GOT3 (cell line): ENCODE data around the gene FGD6.
"Not testable (repeated sequence)": the region's sequence is repeated elsewhere in the genome, so short reads cannot be mapped to it uniquely, and the experiment has no call there.

ENCODE experiments used
- DNase-seq: peaks from one replicate; lab custom pipeline; 2025; ENCODE audit warnings: mixed read lengths; lab: John Stamatoyannopoulos, UW

Gene FGD6

DNA sequence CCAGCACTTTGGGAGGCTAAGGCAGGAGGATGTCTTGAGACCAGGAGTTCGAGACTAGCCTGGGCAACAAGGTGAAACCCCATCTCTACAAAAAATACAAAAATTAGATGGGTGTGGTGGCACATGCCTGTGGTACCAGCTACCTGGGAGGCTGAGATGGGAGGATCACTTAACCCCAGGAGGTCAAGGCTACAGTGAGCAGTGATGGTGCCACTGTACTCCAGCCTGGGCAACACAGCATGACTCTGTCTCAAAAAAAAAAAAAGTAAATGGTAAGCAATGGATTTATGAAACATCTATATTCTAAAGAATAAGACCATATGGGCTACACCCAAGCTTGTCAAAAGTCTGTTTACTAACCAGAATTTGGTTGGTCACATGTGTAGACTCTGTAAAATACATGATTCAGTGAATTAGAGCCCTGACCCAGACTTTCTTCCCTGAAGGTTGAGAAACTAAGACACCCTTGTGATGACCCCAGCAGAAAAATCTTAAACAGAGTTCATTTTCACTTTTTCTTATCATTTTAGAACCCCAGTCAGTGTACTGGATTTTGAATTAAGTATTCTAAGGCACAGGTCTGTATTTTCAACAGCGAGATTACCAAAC lies 12.1 kb downstream of the FGD6 start:
- no peak for DNase-seq

DNA sequence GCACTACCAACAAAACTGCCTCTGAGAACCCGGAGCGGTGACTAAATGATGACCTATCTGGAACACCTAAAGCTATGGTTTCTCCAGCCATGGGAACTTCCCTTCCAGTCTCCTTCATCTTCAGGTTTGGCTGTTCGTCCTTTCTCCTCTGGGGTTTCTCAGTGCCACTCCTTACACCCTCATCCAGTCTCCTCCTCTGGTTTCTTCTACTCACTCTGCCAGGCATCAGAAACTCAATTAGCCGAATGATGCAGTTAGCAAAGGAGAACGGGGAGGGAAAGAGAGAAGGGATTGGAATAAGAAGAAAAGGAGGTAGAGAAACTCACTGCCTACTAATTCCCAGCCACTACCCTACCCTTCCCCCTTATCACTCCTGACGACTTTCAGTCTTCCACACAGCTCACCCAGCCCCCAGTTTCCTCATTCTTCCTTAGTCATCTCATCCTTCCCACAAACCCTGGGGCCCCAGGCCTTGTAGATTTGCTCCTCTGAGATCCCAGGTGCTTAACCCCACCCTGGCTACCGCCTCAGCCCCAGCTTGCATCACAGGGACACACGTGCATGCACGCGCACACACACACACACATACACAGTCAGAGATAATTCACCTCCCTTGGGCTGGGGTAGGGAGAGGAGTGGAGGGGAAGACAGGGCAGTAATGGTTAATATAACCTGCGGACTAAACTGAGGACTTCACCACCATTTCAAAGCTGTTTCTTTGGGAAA lies 13.0 kb downstream of the FGD6 start:
- DNase-seq, result no peak

DNA sequence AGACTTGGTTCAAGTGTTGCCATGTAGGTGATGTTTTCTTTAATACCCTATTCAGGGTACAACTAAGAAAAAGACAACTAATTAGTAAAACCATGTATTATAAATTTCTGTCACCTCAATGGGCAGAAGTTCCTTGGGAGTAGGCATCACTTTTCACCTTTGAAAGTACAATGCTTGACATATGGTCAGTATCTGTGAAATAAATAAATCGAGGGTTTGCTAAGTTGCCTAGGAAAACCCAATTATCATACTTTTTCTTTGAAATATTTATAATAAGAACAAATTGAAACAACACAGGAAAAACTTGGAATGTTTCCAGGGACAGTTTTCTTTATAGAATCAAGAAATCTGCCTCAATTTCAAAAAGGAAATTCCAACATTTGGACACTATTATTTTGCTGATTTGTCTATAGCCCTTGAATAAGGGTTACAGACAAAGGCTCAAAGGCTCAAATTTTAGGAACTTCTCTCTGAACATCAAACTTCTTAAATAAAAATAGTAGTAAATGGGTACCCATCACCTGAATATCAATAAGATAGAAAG lies 13.7 kb downstream of the FGD6 start:
- no peak for DNase-seq

DNA sequence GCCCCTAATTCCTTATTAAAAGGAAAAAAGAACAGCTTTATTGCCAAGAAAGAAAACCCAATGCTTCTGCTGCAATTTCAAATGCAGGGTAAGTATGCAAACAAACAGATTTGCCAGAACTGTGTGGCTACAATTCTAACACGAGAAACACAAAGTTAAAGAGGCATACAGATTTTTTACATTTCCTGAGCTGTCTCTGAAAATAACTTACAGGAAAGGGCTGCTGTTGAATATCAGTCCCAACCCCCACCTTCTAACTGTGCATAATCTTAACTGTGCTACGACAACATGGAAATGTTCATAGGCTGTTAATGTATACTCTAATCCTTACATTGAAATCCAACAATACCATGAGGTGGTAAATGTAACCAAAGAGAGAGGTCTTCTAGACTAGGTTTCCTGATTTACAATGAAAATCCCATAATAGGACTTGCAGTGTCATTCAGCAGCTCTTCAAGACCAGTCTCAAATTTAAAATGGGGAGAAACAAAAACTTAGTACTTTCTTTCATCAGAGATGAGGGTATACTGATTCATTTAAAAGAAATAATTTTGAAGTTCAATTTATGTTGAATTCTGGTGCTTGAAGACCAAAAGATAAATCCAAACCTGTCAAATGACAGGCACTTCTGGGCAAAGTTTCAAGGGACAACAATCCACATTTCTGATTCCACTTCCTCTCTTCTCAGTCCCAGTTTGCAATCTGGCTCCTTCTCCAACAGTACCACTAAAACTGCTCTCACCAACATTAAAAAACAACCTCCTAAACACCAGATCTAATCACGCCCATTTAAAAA lies 14.4 kb downstream of the FGD6 start:
- DNase-seq, result no peak

DNA sequence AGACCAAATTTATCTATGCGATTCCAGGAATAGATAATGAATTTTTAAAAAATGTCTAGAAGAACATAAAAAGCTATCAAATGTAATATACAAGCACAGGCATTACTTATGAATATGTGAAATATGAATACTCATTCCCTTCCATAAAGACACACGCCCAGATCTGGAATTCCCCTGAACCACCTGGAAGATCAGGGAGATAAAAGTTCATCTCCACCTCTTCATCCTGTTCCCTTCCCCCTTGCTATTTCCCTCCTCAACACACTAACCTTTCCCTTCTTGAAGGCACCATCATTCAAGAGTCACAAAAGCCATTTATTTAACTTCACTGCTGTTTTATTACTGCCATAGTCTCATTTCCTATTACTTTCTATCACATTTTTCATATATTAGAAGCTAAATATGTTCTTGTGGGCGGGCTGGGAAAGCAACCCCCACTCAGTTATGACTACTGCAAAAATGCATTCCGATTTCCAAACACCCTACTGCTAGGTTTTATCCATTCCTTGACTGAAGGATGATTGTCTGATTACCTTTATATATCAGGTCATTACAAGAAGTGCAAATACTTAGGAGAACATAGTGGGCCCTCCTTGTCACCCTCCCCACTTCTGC lies 16.1 kb downstream of the FGD6 start:
- no peak for DNase-seq

DNA sequence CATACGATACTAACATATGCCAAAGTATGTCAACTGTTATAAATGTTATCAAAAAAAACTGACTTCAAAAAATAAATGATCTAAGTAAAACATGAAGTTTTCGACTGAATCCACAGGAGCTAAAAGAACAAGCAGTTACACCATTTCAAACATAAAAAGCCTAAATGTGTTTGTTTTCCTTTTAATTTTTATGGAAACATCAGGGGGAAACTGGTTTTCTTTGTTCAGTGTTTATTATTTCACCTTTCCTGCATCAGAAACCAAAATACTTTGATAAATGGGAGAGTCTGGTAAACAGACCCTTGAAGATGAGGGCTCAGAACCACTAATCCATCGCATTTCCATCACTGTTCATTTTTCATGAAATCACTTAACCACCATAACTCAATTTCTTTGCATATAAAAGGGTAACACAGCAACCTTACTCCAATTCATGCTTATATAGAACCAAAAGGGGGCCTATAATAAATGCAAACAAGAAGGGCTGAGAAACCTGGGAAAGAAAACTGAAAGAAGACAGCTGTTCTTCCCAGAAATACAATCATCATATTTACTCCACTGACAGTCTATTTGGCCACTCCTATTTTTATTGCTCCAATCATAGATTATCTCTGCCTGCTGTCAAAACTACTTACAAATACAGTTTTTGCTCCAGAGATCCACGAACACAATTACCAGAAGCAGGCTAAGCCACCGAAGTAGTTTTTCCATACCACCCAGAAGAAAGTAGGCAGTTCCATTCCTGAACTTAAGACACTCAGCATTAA lies 17.0 kb downstream of the FGD6 start:
- no peak for DNase-seq

DNA sequence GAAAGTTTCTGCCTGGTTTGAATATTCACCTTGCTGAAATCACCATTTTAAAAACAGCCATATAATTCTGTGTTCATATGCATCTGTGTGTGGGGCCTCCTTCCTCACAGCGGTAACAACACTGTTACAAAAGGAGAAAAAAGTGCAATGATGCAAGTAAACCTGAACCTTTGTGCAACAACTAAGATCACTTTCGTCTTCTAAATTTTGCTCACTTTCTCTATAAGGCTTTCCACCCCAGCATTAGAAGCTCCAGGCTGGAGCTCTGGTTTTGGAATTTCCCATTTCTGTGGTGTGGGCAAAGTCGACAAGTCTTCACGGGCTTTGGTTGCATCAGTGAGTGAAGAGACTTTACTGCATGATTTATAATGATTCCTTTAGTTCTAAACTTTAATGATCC lies 18.4 kb downstream of the FGD6 start:
- no peak for DNase-seq

DNA sequence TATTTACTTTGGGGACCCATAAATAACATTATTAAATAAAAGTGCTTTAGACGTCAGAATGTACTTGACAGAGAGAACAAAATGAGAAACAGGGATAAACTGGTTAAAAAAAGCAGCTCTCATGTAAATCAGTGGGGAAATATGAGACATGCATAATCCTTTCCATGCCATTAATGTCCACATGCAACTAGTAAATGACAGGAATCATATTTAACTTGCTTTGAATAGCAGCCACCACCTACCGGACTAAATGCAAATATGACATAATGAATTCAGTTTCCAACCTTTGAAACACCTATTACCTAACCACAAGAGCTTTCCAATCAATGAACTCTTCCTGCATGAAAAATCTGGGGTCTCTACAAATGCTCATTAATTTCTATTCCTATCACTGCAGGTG lies 19.6 kb downstream of the FGD6 start:
- DNase-seq, result no peak

DNA sequence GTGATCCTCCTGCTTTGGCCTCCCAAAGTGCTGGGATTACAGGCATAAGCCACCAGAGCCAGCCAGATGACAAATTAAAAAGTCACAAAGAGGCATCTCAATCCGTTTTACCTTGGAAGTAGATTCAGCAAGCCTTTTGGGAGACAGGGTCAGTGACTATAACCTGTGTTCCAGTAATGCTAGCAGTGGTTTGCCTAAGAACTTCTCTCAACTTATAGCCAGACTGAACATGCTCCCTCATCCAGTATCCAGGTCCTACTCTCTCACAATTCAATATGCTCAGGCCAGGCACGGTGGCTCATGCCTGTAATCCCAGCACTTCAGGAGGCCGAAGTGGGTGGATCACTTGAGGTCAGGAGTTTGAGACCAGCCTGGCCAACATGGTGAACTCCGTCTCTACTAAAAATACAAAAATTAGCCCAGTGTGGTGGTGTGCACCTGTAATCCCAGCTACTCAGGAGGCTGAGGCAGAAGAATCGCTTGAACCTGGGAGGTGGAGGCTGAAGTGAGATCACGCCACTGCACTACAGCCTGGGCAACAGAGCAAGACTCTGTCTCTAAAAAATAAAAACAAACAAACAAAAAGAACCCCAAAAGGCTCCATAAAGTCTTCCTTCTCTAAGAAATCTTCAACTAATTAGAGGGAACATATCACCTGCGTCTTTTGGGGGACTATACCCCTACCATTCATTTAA lies 20.2 kb downstream of the FGD6 start:
- DNase-seq, result not testable (repeated sequence)

DNA sequence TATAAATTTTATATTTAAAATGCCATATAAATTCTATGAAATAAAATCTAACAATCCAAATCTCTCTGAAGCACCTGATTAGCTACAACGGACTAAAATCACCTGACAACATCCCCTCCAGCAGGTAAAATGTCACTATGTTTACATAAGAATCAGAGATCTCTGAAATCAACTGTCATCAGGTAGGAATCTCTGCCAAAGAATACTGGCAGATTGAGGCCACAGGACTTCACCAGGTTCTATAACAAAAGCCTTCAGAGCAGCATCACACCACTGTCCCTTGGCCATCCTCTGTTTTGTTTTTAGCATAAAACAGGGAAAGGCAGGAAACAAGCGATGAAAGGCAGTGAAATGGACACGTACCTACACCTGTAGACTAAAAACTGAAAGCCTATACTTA lies 22.1 kb downstream of the FGD6 start:
- DNase-seq, result no peak

DNA sequence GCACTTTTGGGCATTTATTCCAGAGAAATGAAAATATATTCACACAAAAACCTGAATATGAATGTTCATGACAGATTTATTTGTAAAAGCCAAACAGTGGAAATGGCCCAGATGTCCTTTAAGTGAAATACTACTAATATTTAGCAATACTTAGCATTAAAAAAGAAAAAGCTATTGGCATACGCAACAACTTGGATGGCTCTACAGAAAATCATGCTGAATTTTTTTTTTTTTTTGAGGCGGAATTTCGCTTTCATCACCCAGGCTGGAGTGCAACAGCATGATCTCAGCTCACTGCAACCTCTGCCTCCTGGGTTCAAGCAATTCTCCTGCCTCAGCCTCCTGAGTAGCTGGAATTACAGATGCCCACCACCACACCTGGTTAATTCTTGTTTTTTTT lies 24.1 kb downstream of the FGD6 start:
- DNase-seq, result no peak

DNA sequence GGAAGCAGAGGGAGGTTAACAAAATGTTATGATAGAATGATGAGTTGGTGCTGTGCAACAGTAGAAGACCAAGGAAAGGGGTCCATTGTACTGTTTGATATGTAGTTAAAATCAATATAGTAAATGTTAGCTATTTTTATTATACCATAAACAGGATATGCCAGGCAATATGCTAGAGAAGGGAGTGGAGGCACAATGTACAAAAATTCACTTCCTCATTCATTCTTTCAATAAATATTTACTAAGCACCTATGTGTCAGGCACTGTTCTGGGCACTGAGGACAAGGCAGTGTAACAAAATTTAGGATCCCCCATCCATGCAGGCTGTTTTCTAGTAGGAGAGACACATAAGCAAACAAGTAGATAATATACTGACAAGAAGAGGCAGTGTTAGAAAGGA lies 25.0 kb downstream of the FGD6 start:
- DNase-seq, result no peak

DNA sequence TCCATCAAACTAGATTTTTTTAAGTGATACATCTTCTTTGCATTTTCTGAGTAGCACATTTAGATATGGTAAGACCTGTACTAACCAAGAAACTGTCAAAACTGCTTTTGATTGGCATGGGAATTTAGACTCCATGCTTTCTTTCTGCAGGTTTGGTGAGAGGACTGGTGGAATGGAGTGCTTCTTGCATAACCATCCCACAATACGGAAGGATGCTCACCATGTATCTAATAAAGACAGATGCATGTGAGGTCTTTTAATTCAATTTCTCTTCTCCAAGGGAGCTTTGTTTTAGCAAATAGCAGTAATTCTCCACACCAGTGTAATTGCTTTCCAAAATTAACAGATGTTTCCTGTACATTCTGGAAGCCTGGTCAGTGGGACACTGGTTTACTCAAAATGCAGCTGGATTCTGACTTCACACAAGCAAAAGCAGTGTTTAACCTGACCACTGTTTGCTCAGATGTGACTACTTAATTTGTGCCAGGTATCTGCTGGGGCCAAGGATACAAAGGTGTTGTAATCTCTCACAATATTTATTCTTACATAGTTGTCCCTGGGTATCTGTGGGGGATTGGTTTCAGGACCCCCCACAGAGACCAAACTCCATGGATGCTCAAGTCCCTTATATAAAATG lies 26.1 kb downstream of the FGD6 start:
- DNase-seq, result no peak

DNA sequence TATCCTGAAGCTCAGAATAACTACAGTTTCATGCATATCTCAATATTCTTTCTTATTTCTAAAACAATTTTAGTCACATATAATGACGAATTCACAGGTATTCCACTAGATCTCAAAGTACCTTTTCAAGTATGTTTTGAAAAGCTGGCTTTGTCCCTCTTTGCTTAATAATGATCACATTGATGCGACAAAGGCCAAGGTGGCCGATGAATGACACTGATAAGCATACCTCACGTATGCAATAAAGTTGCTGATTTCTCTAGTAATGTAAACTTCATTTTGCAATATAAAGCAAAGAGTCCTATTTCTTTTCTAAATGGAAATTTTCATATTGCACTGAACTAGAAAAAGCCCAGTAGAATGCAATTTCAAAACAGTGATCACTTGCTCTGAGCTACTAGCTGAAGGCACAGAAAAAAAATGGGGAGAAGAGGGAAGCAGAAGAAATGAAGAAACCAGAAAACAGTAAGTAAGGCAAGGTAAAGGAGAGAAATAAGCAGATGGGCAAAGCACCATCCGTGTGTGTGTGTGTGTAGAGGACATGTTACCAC lies 29.3 kb downstream of the FGD6 start:
- no peak for DNase-seq

DNA sequence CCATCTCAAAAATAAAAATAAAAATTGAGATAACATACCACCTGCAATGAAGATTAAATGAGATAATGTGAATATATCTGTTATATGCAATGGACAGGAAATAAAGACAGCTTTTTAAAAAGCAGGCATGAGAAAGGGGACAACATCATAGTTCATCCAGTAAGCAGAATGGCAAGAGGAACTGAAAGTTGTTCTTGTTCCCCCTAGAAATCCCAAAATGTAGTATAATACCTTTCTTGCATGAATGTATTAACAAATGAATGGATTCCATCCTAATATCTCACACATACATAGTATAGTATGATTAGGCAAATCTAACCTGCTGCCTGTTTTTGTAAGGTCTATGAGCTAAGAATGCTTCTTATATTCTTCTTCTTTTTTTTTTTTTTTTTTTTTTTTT lies 31.4 kb downstream of the FGD6 start:
- no peak for DNase-seq

DNA sequence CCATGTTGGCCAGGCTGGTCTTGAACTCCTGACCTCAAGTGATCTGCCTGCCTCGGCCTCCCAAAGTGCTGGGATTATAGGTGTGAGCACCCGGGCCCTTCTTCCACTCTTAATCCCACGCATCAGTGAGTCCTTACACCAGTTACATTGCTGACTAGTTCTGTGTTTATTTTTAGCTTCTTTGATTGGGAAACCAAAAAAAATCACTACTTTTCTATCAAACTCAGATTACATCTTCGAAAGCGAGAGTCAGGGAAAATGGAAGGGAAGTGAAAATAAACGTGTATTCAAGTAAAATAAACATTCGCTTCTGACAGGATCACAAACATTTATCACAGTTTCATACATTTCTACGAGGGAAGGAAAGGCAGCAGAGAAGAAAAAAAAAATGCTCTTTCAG lies 32.2 kb downstream of the FGD6 start:
- no peak for DNase-seq

DNA sequence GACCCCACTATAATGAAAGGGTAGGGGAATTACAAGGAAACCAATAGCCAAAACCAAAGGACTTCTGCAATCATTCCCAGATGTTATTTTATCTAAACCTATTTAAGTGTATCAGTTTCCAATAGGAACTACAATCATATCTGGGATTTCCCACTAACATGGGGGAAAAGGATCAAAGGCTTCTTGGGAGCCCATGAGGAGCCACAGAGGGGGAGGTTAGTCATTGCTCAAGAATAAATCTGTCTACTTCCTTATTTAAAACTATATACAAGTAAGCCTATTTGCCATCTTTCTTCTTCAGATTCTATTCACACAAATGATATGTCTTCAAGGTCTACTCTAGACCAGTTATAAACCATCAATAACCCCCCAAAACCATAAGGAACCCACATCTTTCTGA lies 33.1 kb downstream of the FGD6 start:
- DNase-seq, result no peak

DNA sequence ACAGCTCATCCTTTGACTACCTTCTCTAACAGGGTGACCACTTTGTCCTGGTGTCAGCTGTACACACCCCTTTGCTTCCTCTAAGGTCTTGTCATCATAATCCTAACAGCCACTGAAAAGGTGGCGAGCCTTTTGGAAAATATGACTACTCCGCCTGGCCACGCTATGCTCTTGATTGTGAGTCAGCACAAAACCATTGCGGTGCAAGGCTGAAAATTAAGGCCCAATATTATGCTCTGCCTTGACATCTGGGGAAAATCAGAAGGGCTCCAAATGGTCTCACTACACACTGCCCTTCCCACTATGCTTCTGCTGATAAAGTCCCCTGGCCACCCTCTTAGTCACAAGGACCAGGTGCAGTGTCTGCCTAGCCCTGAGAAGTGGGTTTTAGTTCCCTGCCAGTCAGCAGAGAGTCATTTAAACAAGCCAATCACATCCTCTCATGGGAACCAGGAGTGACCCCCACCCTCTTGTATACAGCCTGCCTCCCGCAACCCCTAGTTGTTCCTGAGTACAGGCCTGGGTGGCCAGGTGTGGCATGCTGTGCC lies 34.3 kb downstream of the FGD6 start:
- no peak for DNase-seq

DNA sequence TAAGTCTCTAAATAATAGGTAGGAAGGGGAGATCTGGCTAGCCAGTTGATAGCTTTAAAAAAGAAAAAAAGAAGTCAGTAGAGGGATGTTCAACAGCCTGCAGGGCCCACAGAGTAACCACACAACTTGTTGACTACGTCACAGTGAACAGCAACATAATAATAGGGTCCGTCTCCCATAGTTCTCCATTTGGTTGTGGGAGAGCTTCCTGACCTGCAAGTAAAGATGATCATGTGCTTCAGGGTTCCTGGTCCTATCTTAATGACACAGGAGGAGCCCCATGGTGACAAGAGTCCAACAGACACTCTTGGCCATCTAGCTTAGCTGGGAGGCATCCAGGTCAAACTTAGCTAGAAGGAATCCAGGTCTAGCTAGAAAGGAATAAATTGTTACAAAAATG lies 36.2 kb downstream of the FGD6 start:
- no peak for DNase-seq

DNA sequence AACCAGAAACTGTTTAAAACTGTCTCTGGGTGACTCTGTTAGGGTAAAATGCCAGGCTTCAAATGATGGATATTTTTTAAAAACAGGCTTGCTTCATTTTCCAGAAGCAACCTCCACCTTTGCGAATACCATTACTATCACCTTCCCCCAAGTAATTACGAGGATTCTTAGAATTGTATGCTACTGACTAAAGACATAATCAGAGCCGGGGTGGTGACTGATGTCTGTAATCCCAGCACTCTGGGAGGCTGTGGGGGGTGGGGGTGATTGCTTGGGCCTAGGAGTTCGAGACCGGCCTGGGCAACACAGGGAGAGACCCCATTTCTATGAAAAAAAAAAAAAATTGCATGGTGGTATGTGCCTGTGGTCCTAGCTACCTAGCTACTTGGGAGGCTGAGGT lies 38.3 kb downstream of the FGD6 start:
- no peak for DNase-seq
